WTC11 (cell line): Measurements from ENCODE around the gene POFUT2. TPM values are rescaled to one million over a fixed set of nuclear protein-coding genes. Genes with fewer than 3 reads are reported as not detected.

Experiments used
- ATAC-seq: fragments of 200-7000 bp; cut with Tn5 transposase; 2 replicates; pipeline ENCODE4 v1.10.0; 2021; ENCODE audit warnings: mild to moderate bottlenecking, moderate library complexity
- CTCF ChIA-PET: fragments of 300-600 bp; sonication (Branson Sonifier 250); formaldehyde crosslinking; loops from one replicate; lab custom pipeline; 2021; ENCODE audit warnings: antibody characterized with exemption; lab: Charles Lee
- POLR2A ChIA-PET: fragments of 350-600 bp; sonication (Branson Sonifier 250); formaldehyde crosslinking; loops from one replicate; lab custom pipeline; 2021; ENCODE audit warnings: antibody characterized with exemption; lab: Charles Lee
- DNase-seq: peaks from one replicate; pipeline ENCODE4 v3.0.0; 2021; ENCODE audit warnings: low spot score
- H3K27ac Mint-ChIP-seq: 2 replicates; pipeline ENCODE4 v1.8.0; 2021; ENCODE audit warnings: mixed read lengths
- H3K27me3 Mint-ChIP-seq: 2 replicates; pipeline ENCODE4 v1.8.0; 2021; ENCODE audit warnings: low read depth, mild to moderate bottlenecking, moderate library complexity, mixed read lengths
- H3K36me3 Mint-ChIP-seq: 2 replicates; pipeline ENCODE4 v1.8.0; 2021; ENCODE audit warnings: mixed read lengths
- H3K4me1 Mint-ChIP-seq: 2 replicates; pipeline ENCODE4 v1.8.0; 2022; ENCODE audit warnings: mixed read lengths
- H3K4me3 Mint-ChIP-seq: 2 replicates; pipeline ENCODE4 v1.8.0; 2021; ENCODE audit warnings: mild to moderate bottlenecking, moderate library complexity, mixed read lengths
- H3K9me3 Mint-ChIP-seq: 2 replicates; pipeline ENCODE4 v1.8.0; 2021; ENCODE audit warnings: mixed read lengths
- FOXK1 ChIP-seq: sonication (generic); formaldehyde crosslinking; IDR thresholded peaks from 2 replicates; pipeline ENCODE4 v1.8.0; 2022; ENCODE audit warnings: mild to moderate bottlenecking, moderate library complexity, missing genetic modification reagents
- GRHL2 ChIP-seq: fragments of 250-450 bp; sonication (Bioruptor Pico); IDR thresholded peaks from 2 replicates; pipeline ENCODE4 v1.8.0; 2022; ENCODE audit warnings: mild to moderate bottlenecking, moderate library complexity; ENCODE audit not compliant: insufficient replicate concordance, severe bottlenecking
- JAZF1 ChIP-seq: fragments of 250-450 bp; sonication (Bioruptor Pico); IDR thresholded peaks from 2 replicates; pipeline ENCODE4 v1.9.0; 2021; ENCODE audit warnings: moderate library complexity, mild to moderate bottlenecking, inconsistent platforms
- ZNF263 ChIP-seq: sonication (generic); formaldehyde crosslinking; IDR thresholded peaks from 2 replicates; pipeline ENCODE4 v1.8.1; 2022; ENCODE audit warnings: low read depth, mild to moderate bottlenecking, moderate library complexity, missing genetic modification reagents
- ZNF423 ChIP-seq: fragments of 250-450 bp; sonication (Bioruptor Pico); IDR thresholded peaks from 2 replicates; pipeline ENCODE4 v2.1.2; 2022; ENCODE audit warnings: mild to moderate bottlenecking, moderate library complexity
- total RNA-seq: library from RNA; stranded (reverse); gene quantifications from 3 replicates; pipeline ENCODE4 v1.2.3, GENCODE V29; 2021
- TF ChIP-seq, protein P1 (sequence below): sonication (generic); formaldehyde crosslinking; IDR thresholded peaks from 2 replicates; pipeline ENCODE4 v1.8.0; 2023; ENCODE audit warnings: mild to moderate bottlenecking, missing genetic modification reagents
- TF ChIP-seq, protein P2 (sequence below): sonication (generic); formaldehyde crosslinking; IDR thresholded peaks from 2 replicates; pipeline ENCODE4 v1.8.1; 2022; ENCODE audit warnings: mild to moderate bottlenecking, missing genetic modification reagents, moderate library complexity, borderline replicate concordance
- TF ChIP-seq, protein P3 (sequence below): sonication (generic); formaldehyde crosslinking; IDR thresholded peaks from 2 replicates; pipeline ENCODE4 v1.8.1; 2022; ENCODE audit warnings: mild to moderate bottlenecking, moderate library complexity, missing genetic modification reagents
- TF ChIP-seq, protein P4 (sequence below): sonication (generic); formaldehyde crosslinking; conservative IDR thresholded peaks from 2 replicates; pipeline ENCODE4 v1.8.1; 2023; ENCODE audit warnings: mild to moderate bottlenecking, low read depth, missing genetic modification reagents, moderate library complexity
- TF ChIP-seq, protein P5 (sequence below): sonication (generic); formaldehyde crosslinking; IDR thresholded peaks from 2 replicates; pipeline ENCODE4 v1.8.1; 2023; ENCODE audit warnings: mild to moderate bottlenecking, moderate library complexity, missing genetic modification reagents
- TF ChIP-seq, protein P6 (sequence below): sonication (generic); formaldehyde crosslinking; IDR thresholded peaks from 2 replicates; pipeline ENCODE4 v1.8.1; 2023; ENCODE audit warnings: mild to moderate bottlenecking, missing genetic modification reagents
- TF ChIP-seq, protein P7 (sequence below): sonication (generic); formaldehyde crosslinking; IDR thresholded peaks from 2 replicates; pipeline ENCODE4 v1.8.1; 2023; ENCODE audit warnings: mild to moderate bottlenecking, missing genetic modification reagents, moderate library complexity

Gene POFUT2
- total RNA-seq, 1 experiment from 2014 or later, result 39.7 TPM

DNA sequence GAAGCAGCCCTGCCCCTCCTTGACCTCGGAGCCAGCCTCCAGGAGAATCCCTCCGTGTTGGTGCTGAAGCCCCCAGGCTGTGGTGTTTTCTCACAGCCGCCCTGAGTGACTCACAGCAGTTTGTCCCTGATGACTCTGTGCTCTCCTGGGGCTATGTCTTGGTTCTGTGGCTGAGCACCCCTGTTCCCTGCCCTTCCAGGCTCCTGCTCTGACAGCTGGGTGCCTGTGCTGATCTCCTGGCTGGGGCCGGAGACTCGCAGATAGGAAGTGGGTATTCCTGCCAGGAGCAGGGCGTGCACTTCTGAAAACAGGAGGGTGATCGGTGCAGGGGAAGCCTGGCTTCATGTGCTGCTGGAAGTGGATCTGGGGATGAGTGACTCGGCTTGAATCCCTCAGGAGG, 34.5 kb downstream of the POFUT2 start (continued):
- TF ChIP-seq GRHL2 (CRISPR knock-in tag), result no peak
- no peak for TF ChIP-seq FOXK1 (CRISPR knock-in tag)
- no peak for TF ChIP-seq ZNF423 (CRISPR knock-in tag)
- TF ChIP-seq, protein P1, sequence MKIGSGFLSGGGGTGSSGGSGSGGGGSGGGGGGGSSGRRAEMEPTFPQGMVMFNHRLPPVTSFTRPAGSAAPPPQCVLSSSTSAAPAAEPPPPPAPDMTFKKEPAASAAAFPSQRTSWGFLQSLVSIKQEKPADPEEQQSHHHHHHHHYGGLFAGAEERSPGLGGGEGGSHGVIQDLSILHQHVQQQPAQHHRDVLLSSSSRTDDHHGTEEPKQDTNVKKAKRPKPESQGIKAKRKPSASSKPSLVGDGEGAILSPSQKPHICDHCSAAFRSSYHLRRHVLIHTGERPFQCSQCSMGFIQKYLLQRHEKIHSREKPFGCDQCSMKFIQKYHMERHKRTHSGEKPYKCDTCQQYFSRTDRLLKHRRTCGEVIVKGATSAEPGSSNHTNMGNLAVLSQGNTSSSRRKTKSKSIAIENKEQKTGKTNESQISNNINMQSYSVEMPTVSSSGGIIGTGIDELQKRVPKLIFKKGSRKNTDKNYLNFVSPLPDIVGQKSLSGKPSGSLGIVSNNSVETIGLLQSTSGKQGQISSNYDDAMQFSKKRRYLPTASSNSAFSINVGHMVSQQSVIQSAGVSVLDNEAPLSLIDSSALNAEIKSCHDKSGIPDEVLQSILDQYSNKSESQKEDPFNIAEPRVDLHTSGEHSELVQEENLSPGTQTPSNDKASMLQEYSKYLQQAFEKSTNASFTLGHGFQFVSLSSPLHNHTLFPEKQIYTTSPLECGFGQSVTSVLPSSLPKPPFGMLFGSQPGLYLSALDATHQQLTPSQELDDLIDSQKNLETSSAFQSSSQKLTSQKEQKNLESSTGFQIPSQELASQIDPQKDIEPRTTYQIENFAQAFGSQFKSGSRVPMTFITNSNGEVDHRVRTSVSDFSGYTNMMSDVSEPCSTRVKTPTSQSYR (CRISPR knock-in tag), result no peak
- no peak for TF ChIP-seq JAZF1 (CRISPR knock-in tag)

DNA sequence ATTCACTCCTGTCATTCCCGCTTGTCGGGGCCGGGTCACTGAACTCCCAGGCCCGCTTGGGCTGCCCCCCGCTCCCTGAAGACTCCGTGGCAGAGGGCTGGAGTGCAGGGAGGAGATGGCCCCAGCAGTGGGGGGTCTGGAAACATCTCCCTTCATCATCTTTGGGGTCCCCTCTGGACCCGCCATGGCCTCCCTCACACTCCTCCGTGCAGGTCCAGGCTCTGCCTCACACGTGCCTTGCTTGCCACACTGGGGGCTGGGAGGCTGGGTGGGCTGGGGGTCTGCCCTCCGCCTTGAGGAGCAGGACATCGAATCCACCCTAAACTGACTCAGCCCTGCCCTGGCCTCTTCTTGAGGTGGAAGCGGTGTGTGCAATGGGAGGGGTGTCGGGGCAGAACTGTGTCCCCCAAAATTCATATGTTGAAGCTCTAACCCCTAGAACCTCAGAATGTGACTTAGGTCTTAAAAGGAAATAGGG, 35.2 kb downstream of the POFUT2 start:
- Mint-ChIP-seq H3K36me3 (0 out of 2 replicates have a peak, but pooled peaks cover 3% of the 10 kb centered on the region), H3K4me3 (no peak overlapping the region), H3K9me3 (peaks cover 17% of the 10 kb centered on the region), H3K27me3 (peaks cover 3% of the 10 kb centered on the region; the same call in 1 of the 2 replicates), H3K4me1 (peaks cover 17% of the 10 kb centered on the region), H3K27ac (no peak overlapping the region)
- CTCF ChIA-PET, result no interaction called here
- DNase-seq (no peak), ATAC-seq (no peak)
- TF ChIP-seq, protein P2, sequence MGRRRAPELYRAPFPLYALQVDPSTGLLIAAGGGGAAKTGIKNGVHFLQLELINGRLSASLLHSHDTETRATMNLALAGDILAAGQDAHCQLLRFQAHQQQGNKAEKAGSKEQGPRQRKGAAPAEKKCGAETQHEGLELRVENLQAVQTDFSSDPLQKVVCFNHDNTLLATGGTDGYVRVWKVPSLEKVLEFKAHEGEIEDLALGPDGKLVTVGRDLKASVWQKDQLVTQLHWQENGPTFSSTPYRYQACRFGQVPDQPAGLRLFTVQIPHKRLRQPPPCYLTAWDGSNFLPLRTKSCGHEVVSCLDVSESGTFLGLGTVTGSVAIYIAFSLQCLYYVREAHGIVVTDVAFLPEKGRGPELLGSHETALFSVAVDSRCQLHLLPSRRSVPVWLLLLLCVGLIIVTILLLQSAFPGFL (CRISPR knock-in tag), result no peak
- TF ChIP-seq, protein P3, sequence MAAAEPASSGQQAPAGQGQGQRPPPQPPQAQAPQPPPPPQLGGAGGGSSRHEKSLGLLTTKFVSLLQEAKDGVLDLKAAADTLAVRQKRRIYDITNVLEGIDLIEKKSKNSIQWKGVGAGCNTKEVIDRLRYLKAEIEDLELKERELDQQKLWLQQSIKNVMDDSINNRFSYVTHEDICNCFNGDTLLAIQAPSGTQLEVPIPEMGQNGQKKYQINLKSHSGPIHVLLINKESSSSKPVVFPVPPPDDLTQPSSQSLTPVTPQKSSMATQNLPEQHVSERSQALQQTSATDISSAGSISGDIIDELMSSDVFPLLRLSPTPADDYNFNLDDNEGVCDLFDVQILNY (CRISPR knock-in tag), result no peak
- TF ChIP-seq GRHL2 (CRISPR knock-in tag), result no peak
- TF ChIP-seq, protein P4, sequence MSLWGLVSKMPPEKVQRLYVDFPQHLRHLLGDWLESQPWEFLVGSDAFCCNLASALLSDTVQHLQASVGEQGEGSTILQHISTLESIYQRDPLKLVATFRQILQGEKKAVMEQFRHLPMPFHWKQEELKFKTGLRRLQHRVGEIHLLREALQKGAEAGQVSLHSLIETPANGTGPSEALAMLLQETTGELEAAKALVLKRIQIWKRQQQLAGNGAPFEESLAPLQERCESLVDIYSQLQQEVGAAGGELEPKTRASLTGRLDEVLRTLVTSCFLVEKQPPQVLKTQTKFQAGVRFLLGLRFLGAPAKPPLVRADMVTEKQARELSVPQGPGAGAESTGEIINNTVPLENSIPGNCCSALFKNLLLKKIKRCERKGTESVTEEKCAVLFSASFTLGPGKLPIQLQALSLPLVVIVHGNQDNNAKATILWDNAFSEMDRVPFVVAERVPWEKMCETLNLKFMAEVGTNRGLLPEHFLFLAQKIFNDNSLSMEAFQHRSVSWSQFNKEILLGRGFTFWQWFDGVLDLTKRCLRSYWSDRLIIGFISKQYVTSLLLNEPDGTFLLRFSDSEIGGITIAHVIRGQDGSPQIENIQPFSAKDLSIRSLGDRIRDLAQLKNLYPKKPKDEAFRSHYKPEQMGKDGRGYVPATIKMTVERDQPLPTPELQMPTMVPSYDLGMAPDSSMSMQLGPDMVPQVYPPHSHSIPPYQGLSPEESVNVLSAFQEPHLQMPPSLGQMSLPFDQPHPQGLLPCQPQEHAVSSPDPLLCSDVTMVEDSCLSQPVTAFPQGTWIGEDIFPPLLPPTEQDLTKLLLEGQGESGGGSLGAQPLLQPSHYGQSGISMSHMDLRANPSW, result no peak
- TF ChIP-seq, protein P5, sequence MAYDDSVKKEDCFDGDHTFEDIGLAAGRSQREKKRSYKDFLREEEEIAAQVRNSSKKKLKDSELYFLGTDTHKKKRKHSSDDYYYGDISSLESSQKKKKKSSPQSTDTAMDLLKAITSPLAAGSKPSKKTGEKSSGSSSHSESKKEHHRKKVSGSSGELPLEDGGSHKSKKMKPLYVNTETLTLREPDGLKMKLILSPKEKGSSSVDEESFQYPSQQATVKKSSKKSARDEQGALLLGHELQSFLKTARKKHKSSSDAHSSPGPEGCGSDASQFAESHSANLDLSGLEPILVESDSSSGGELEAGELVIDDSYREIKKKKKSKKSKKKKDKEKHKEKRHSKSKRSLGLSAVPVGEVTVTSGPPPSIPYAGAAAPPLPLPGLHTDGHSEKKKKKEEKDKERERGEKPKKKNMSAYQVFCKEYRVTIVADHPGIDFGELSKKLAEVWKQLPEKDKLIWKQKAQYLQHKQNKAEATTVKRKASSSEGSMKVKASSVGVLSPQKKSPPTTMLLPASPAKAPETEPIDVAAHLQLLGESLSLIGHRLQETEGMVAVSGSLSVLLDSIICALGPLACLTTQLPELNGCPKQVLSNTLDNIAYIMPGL (CRISPR knock-in tag), result no peak
- TF ChIP-seq, protein P6, sequence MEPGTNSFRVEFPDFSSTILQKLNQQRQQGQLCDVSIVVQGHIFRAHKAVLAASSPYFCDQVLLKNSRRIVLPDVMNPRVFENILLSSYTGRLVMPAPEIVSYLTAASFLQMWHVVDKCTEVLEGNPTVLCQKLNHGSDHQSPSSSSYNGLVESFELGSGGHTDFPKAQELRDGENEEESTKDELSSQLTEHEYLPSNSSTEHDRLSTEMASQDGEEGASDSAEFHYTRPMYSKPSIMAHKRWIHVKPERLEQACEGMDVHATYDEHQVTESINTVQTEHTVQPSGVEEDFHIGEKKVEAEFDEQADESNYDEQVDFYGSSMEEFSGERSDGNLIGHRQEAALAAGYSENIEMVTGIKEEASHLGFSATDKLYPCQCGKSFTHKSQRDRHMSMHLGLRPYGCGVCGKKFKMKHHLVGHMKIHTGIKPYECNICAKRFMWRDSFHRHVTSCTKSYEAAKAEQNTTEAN (CRISPR knock-in tag), result no peak
- TF ChIP-seq, protein P7, sequence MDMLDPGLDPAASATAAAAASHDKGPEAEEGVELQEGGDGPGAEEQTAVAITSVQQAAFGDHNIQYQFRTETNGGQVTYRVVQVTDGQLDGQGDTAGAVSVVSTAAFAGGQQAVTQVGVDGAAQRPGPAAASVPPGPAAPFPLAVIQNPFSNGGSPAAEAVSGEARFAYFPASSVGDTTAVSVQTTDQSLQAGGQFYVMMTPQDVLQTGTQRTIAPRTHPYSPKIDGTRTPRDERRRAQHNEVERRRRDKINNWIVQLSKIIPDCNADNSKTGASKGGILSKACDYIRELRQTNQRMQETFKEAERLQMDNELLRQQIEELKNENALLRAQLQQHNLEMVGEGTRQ (CRISPR knock-in tag), result no peak
- TF ChIP-seq ZNF263 (CRISPR knock-in tag), result no peak
- POLR2A ChIA-PET, result no interaction called here
